HG02938 (cell line): Measurements from ENCODE around the gene ST3GAL6.

ENCODE experiments used
- ATAC-seq: cut with Tn5 transposase; IDR thresholded peaks from one replicate; pipeline ENCODE4 v1.9.1; 2021; ENCODE audit warnings: mild to moderate bottlenecking, moderate library complexity; ENCODE audit not compliant: unreplicated experiment

The ST3GAL6 gene, protein sequence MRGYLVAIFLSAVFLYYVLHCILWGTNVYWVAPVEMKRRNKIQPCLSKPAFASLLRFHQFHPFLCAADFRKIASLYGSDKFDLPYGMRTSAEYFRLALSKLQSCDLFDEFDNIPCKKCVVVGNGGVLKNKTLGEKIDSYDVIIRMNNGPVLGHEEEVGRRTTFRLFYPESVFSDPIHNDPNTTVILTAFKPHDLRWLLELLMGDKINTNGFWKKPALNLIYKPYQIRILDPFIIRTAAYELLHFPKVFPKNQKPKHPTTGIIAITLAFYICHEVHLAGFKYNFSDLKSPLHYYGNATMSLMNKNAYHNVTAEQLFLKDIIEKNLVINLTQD

GRCh38 chr3:98763076-98763475 is at the start of gene ST3GAL6:
Gene ST3GAL6 (plus strand): TSS chr3:98763340. CDS start chr3:98768441, 5,101 bp downstream.
- ATAC-seq: no peak

GRCh38 chr3:98713984-98714383 is 49.2 kb upstream of the ST3GAL6 start:
- no peak for ATAC-seq

DNA sequence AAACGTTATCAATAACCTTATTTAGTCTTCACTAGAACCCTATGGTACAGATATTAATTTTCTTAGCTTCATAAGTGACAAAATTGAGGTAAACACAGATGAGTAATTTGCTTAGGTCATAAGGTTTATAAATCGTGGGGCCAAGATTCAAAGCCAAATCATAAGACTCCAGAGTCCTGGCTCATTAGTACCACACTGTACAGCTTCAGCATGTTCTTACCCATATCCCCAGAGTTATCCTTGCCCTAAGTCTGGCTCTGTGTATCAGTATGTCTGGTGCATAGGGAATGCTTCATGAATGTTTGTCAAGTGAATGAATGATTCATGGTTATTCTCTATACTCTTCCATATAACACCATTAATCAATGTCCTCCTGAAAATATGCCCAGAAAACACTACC is 45.6 kb upstream of the ST3GAL6 start:
- ATAC-seq: no peak

GRCh38 chr3:98718730-98719129 is 44.4 kb upstream of the ST3GAL6 start:
- ATAC-seq: no peak

DNA sequence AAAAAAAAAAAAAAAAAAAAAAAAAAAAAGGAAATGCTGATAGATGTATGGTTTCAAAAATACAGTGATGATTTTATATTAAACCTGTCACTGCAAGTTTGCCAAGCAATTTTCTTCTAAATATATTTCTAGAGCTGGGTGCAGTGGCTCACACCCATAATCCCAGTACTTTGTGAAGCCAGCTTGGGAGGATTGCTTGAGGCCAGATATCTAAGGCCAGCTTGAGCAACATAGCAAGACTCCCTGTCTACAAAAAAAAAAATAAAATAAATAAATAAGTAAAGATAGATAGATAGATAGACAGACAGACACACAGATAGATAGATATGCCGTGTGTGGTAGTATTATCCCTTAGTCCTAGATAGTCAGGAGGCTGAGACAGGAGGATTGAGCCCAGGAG is 41.4 kb upstream of the ST3GAL6 start:
- ATAC-seq: no peak

GRCh38 chr3:98722389-98722788 is 40.8 kb upstream of the ST3GAL6 start:
- no peak for ATAC-seq

DNA sequence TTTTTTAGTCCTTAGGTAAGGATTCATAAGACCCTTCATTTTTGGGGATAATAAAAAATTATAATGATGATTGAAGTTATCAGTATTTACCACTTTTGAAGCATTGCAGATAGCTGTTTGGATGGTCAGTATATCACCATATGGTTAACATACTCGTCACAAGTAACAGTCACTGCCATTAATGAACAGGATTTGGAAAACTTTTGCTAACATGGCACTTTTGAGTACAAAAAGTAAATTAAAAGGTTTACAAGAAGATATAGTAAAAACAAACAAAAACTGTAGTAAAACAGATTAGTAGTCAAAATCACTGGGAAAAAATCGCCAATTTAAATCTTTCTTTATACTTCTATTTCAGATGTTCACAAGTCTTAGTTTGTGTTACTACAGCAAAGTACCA is 37.8 kb upstream of the ST3GAL6 start:
- no peak for ATAC-seq

DNA sequence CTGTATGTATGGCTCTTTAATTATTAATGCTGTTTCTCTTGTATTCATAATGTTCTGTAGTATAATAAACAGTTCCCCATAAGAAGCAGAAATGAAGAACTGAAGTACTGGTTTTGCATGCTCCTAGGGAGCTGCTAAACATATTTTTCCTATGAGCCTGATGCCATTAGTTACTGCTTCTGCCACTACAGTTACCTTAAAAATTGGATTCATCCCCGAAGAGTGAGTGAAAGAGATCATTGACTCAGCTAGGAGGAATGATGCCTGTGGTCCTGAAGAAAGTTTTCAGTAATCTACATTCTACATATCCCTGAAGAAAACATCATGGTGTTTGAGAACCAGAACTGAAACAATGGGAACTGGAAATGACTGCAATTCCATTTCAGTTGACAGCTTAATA is 37.1 kb upstream of the ST3GAL6 start:
- ATAC-seq: no peak

GRCh38 chr3:98727638-98728037 is 35.5 kb upstream of the ST3GAL6 start:
- no peak for ATAC-seq

GRCh38 chr3:98728672-98729071 is 34.5 kb upstream of the ST3GAL6 start:
- ATAC-seq: no peak

DNA sequence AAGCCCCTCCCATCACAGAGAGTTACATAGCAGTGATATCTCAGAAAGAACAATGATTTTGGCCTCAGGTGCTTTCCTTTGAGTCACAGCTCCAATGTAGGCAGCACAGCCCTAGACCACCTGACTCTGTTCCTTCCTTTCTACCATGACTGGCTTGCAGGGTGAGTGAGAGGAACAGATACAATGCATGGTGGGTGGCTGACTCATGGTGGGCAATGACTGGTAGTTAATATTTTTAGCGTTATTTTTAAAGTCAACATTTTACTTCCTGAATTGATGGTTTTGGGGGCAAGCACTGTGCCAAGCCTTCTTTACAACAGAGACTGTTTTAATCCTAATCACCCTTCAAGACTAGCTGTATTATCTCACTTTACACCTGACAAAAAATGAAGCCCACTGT is 32.8 kb upstream of the ST3GAL6 start:
- peak; percentile 43 for ATAC-seq

DNA sequence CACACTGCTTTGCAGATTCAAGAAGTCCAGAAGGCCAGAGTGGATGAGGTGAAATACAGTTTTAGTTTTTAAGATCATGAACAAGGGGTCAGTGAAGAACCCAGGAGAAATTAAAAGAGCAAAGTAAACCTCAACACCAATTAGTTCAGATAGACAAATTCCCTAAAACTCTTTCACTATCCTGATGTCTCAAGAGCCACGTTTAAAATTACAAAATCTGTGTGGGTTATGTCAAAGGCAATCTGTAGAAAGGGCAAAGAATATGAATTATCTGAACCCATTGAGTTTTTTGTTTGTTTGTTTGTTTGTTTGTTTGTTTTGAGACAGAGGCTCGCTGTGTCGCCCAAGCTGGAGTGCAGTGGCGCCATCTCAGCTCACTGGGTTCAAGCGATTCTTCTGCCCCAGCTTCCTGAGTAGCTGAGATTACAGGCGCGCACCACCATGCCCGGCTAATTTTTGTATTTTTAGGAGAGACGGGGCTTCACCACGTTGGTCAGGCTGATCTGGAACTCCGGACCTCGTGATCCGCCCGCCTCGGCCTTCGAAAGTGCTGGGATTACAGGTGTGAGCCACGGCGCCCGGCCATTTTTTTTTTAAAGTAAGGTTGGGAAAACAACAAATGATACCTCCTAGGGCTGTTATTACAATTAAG is 32.1 kb upstream of the ST3GAL6 start:
- no peak for ATAC-seq

DNA sequence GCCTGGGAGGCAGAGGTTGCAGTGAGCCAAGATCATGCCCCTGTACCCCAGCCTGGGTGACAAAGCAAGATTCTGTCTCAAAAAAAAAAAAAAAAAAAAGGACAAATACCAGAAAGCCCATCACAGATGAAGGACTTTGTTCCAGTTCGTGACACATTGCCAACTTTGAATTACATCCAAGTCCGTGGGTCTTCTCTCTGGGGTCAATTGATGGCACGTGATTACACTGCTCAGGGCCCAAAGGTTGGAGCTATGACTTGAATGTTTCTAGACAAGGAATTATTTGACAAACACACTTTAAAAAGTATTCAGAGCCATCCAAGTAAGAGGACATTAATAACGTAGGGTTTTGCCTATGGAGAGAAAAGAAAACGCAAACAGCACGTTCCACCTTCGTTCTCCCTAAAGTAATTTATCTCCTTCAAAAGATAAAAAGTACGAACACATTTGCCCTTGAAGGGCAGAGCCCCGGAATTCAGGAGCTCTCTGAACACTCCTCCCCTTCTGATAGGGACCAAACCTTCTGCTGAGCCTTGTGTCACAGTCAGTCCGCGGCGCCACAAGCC is 31.3 kb upstream of the ST3GAL6 start:
- peak; percentile 39 for ATAC-seq

GRCh38 chr3:98732286-98733052 is 30.7 kb upstream of the ST3GAL6 start:
- ATAC-seq: peak; percentile 37

DNA sequence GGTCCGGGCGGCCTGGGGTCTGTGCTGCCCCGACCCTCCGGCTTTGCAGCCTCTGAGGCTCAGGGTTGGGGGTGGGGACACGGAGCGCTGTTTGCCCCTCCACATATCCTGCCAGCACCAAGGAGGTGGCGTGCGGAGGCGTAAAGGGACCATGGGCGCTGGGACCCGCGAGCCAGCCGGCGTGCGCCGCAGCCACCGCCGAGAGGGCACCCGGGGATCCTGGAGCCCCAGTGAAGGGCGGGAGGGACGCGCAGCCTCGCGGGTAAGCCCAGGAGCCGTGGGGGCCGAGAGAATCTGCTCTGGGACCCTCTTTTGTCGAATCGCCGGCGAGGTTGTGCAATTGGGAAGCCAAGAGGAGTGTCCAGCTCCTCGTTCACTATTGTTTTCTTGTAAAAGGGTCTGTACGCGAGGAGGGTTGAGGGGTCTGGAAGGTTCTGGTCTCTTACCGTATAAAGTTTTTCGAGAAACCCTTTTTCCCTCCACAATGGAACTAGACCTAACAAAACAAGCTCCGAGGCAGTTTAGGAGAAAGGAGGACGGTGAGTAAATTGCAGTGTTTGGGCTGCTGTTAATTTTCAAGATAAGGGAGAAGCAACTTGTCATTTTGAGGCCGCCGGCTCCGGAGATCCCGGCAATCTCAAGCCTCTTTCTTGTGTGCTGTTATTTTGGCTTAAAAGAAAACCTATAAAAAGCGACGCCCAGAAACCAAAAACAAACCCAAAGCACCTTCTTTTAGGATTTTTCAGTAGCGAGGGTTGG is 29.9 kb upstream of the ST3GAL6 start:
- ATAC-seq: peak; percentile 18

- ATAC-seq: peak; percentile 42
Measured at GRCh38 chr3:98733812-98734281, 29.3 kb upstream of the ST3GAL6 start.

DNA sequence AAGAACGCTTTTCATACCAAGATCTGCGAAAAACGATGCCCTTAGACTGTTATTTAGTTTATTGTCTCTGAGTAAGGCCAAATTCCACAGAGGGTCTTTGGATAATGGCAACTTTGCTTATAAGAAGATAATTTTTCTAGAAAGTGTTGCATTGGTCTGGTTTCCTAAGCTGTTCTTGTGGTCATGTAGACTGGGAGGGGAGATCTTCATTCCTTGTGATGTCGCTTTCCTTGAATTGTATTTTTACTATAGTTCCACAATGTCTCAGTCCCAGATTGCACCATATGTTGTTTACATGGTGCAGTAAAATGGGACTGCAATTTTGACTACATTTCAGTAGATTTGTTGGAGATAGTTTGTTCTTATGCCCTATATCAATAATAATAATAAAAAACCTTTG is 28.8 kb upstream of the ST3GAL6 start:
- ATAC-seq: no peak

DNA sequence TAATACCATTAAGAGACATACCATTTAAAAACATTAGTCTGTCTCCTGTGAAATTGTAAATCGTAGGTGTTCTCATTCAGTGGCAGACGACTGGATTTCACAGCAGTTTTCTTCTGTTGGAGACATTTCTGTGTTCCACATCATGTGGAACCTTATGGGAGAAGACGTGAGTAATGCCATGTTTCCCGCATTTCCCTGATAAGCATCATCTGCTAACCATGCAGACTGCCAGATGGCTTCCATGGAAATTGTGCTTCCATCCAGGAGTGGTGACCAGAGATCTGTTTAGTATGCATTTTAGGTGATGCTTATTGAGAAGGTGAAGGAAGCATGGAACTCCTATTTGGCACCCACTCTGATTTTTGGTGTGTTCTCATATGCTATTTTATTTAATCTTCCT is 28.4 kb upstream of the ST3GAL6 start:
- no peak for ATAC-seq

DNA sequence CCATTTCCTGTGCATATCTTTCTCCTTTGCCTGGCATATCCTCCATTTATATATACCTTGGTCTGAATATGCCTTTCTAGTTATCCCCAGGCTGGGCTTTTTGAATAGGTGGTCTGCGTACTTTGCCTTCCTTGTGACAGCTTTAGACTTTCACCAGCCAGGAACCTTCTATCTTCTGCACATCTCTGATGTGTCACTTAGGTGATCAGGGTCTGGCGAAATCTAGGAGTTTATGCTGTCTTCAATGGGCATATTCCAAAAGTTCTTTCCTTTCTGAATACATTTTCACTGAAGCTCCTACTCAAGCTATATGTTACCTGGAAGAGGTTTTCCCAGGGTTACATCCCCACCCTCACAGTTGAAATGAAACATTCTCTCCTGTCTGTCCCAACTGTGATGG is 27.8 kb upstream of the ST3GAL6 start:
- ATAC-seq: no peak

DNA sequence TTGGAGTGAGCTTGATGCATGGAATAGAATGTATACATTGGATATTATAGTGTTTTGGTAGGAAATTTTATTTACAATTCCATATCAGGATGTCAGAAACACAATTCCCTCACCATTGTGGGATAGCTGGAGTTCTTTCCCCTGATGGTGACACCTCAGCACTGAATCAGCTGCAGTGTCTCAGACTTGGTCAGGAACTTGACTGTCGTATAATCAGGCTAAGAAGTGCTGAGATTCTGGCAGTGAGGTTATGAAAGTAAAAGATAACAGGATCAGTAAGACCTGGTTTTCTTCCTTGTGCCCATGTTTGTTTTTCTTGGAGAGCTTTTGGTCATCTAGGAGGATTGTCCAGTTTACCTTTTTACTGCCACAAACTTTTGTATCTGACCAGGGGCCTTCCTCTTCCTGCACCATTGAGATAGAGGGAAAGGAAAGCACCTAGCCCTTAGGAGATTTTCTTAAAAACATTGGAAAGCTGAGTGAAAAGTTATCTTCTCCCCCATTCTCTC is 27.3 kb upstream of the ST3GAL6 start:
- no peak for ATAC-seq
